HG02678 (cell line): ENCODE measurements around the gene CNPY3.
A peak's percentile ranks its signal among the peaks of the same experiment; 100 is the strongest.
"Not testable (repeated sequence)": the region's sequence is repeated elsewhere in the genome, so short reads cannot be mapped to it uniquely, and the experiment has no call there.

ENCODE experiments used
- ATAC-seq: cut with Tn5 transposase; IDR thresholded peaks from one replicate; pipeline ENCODE4 v1.9.1; 2021; ENCODE audit warnings: mild to moderate bottlenecking, moderate library complexity; ENCODE audit not compliant: unreplicated experiment

CNPY3 gene

GRCh38 chr6:42928986-42929820 is at the start of gene CNPY3:
Gene CNPY3 (plus strand): TSS chr6:42929480. CDS start chr6:42929571, 91 bp downstream.
- ATAC-seq: peak; percentile 78

- not testable (repeated sequence) for ATAC-seq
Measured at GRCh38 chr6:42880240-42880817, 49.0 kb upstream of the CNPY3 start.

- ATAC-seq: not testable (repeated sequence)
Measured at GRCh38 chr6:42880871-42881270, 48.4 kb upstream of the CNPY3 start.

GRCh38 chr6:42885702-42886101 is 43.6 kb upstream of the CNPY3 start:
- ATAC-seq: no peak

GRCh38 chr6:42888201-42888600 is 41.1 kb upstream of the CNPY3 start:
- ATAC-seq: not testable (repeated sequence)

GRCh38 chr6:42889815-42890214 is 39.5 kb upstream of the CNPY3 start:
- ATAC-seq: no peak

GRCh38 chr6:42890311-42891198 is 38.7 kb upstream of the CNPY3 start:
- ATAC-seq: peak; percentile 95

GRCh38 chr6:42891199-42891722 is 38.0 kb upstream of the CNPY3 start:
- no peak for ATAC-seq

GRCh38 chr6:42894041-42894828 is 35.0 kb upstream of the CNPY3 start:
- ATAC-seq: not testable (repeated sequence)

- no peak for ATAC-seq
Measured at GRCh38 chr6:42896178-42896719, 33.0 kb upstream of the CNPY3 start.

- no peak for ATAC-seq
Measured at GRCh38 chr6:42898891-42899361, 30.4 kb upstream of the CNPY3 start.

GRCh38 chr6:42899871-42900270 is 29.4 kb upstream of the CNPY3 start:
- ATAC-seq: no peak

- no peak for ATAC-seq
Measured at GRCh38 chr6:42901538-42901957, 27.7 kb upstream of the CNPY3 start.

- ATAC-seq: not testable (repeated sequence)
Measured at GRCh38 chr6:42902429-42903263, 26.6 kb upstream of the CNPY3 start.

- ATAC-seq: no peak
Measured at GRCh38 chr6:42904467-42904866, 24.8 kb upstream of the CNPY3 start.

- no peak for ATAC-seq
Measured at GRCh38 chr6:42907336-42907735, 21.9 kb upstream of the CNPY3 start.

- ATAC-seq: no peak
Measured at GRCh38 chr6:42909835-42910234, 19.4 kb upstream of the CNPY3 start.

GRCh38 chr6:42911171-42912021 is 17.9 kb upstream of the CNPY3 start:
- no peak for ATAC-seq
